GM21619 (cell line): ENCODE data around the gene SAPCD1.
A peak's percentile ranks its signal among the peaks of the same experiment; 100 is the strongest.

ENCODE experiments used
- ATAC-seq: cut with Tn5 transposase; IDR thresholded peaks from one replicate; pipeline ENCODE4 v1.9.1; 2021; ENCODE audit not compliant: unreplicated experiment

Gene SAPCD1

DNA sequence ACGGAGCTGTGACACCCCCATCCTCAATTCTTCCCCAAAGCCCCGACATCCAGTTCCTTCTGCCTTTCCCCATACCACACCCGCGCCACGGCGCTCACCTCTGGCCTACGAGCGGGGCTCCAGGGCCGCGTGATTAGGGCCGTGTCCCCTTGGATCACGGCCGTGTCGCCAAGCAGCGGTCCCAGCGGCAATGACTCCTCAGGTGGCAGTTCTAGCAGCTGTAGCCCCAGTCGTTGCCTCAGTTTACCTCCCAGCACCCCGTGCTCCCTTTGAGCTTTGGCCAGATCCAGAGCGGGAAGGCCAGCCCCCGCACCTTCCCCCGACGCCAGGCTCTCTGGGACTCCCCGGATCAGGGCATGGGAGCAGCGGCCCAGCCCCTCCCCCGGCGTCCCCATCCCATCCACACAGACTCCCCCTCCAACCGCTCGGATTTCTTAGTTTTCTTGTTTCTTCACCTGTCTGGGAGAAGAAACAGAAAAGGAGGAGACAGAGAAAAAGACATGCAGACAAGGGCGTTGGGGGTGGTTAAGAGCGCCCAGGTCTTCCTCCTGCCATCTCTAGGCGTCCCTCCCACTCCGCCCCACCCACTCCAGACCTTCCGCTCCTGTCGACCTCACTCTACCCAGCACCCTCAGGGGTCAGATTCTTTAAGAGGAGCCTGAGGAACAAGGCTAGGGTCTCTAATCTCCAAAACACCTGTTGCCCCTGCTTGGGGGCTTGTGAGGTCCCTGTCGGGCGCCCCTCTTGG is 33.5 kb upstream of the SAPCD1 start, which contains the start of gene DDAH2:
TSS of gene DDAH2 (minus strand) at position 533 of the 748 bp plus-strand sequence. CDS start at position 395, 138 bp downstream.
- ATAC-seq: no peak

DNA sequence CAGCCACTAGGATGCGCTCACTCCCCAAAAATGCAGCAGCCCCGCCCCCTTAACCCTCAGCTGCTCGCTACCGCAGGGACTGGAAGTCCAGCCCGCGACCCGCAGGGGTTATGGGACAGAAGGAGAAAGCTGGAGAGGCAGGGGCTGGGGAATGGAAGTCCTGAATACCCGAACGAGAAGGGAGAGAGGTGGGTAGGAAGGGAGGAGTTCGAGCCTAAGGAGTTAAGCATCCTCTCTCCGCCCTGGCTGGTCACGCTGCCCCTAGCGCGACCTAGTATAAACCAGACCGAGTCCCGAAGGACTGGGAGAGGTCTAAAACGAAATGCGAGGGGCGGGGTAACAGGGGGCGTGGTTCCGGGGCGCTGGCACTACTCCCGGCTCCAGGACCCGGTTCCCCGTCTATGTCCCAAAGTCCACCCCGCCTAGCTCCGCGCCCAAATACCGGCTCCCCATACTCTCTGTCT is 32.9 kb upstream of the SAPCD1 start:
- ATAC-seq: peak; percentile 43

DNA sequence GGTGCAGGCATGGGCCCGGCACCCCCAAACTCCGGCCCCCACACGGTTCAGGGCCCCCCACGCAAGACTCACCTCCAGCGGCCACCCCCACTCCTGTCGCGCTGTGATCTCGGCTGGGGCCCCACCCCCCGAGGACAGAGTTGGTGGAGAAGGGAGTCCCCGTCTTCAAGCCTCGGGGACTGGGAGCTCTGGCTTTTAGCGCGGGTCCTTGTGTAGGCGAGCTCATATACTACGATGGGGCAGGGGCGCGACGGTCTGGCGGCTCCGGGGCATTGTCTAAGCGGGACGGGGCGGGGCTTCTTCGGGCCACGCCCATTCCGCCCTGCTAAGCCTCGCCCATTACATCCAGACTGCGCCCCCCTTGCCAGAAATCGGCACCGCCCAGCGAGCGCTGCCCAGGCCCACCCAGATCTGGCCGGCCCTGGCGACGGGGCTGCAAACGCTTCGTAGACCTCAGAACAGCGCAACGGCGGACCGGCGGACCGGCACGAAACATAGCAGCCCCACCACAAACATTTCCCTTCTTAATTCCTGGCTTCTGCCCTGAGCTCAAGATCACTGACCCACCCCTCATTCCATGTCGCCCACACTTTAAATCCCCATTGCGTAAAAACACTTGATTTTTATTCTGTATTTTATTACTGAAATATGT is 32.4 kb upstream of the SAPCD1 start:
- ATAC-seq: peak; percentile 30

DNA sequence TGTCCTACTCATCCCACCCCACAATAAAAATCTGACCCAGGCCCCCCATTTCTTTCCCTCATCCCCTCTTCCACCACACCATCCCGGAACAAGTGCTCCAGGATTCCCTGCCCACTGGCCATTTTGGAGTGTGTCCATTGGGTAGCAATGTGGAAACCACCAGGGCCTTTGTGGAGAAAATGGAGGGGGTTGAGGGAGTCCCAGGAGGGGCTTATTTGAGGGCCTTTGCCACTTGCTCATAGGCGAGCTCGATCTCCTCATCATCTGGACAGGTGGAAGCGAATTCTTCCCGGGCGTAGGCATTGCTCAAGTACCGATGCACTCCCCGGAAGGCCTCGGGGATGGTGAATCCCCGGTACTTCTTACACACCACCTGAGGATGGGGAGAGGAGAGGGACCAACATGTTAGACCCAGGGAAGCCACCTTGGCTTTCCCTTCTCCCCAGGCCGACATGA is 31.8 kb upstream of the SAPCD1 start:
- ATAC-seq: no peak

DNA sequence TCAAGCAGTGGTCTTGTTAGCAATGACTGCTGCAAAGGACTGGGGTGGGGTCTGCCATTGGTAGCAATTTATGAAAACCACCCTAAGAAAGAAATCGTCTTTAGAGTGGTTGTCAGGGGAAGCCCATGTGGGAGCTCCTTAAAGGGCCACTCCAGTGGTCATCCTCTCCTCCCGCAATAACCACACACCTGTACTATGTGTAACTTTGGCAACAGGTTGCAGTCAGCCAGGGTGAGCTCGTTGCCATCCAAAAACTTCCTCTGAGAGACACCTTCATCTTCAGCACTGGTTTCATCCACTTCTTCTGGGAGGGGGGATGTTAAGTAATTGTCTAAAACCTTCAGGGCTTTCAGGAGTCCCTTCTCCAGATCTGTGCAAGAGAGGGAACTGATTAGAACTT is 30.4 kb upstream of the SAPCD1 start:
- no peak for ATAC-seq

DNA sequence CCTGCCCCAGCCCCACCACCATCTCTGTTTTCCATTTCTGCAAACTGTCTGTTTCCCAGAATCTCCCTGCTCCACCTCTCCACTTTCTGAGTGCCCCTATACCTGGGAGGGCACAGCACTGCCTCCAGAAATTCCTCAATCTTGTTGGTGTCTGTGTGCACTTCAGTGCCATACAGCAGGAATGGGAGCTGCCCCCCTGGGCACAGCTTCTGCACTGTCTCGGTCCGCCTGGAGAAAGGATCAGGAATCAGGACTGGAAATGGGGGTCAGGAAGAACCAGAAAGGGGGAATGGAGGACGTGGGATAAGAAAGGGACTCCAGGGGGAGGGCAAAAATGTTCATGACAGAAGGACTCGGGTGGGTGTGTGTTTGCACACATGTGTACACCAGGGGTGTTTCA is 28.7 kb upstream of the SAPCD1 start:
- ATAC-seq: no peak

DNA sequence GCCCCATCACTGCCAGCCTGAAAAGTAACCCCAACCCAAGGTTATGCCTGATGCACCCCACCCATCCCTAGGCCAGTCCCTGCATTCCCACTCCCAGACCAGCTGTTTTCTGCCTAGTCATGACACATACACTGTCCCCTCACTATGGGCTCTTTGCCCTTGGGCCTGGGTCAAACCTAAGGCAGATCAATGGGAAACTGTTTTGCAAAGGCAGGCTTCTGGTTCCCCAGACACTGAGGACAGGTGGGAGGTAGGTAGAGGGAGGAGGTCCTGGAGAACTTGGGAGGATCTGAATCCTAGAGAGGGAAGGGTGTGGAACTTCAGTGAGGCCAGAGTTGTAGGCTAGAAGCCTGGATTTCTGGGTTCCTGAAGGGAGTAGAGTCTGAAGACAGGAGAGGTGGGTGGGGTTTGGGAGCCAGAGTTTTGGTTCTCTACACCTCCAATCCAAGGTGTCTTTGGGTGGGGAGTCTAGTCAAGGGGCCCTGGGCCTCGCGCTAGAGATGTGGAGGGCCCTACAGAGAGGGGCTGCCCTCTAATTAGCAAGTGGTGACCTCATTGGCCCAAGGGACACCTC is 28.1 kb upstream of the SAPCD1 start:
- ATAC-seq: no peak

DNA sequence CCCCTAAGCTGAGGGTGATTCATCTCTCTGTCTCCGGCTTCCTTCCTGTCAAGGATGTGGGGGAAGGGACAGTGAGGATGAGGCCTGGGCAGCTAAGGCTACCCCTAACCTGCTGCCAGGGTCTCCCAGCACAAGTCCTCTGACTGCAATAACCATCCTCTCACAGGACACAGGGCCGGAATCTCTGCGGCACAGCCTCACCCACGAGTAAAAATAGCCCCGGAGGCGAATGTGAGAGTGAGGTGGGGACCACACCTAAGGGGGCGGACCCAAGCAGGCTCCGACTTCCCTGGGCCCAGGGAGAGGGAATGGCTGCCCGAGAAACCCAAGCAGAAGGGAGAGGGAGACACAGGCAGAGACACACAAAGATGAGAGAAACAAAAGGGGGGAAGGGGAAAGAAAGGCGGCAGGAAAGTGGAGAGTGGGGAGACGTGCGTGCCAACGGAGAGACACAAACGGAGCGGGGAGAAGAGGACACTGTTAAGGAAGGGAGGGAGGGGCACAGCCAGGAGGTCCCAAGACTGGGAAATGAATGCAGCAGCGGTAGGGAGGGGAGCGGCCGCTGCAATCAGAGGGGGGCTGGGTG is 27.5 kb upstream of the SAPCD1 start:
- peak; percentile 27 for ATAC-seq

DNA sequence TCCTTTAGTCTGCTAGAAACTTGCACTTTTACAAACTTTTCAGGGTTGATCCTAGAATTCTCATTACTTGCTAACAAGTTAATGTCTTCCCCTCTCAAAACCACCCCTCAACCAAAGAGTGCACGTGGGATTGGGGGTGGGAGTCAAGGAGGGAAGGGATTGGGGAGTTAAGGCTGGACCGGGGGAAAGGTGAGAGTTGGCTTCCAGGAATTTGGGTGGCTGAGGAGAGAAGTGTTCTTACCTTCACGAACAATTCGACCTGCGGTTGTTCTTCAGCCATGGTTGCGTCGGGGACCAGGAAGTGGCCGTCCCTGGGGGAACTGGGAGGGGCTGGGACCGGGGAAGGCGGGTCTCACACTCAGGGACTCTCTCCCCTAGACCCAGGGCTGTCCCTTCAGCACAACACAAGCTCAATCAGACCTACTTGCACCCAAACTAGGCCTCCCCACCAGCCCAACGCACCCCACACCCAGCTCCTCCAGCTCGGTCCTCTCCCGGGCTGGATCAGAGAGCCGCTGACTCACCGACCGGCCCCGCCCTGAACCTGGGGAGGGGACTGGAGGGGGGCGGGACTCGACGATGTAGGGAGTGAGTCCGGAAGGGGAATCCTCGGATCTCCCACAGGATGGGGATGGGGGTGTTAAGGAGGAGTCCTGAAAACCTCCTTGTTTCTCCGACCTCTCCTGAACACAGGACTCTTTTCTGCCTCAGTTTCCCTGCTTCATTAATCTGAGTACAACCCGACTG is 26.3 kb upstream of the SAPCD1 start, which contains the start of gene CLIC1:
TSS of gene CLIC1 (minus strand) at position 510 of the 747 bp plus-strand sequence. CDS start at position 280, 230 bp downstream.
- no peak for ATAC-seq

DNA sequence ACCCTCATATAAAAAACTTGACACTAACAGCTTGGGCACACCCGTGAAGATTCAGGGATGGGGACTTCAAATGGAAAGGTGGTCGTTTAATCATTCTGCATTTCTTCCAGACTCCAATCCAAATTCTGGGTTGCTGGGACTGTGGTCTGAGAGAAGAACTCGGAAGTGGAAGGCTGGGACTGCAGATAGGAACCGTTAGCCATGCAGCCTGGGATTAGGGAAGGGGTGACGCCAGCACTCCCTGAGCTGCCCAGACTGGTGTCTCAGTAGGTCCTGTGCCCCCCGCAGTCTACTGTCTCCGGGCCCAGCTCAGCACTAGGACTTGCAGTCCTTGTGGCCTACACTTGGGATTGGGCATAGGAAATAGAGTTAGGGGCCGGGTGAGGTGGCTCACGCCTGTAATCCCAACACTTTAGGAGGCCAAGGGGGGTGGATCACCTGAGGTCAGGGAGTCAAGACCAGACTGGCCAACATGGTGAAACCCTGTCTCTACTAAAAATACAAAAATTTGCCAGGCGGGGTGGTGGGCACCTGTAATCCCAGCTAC is 25.6 kb upstream of the SAPCD1 start:
- no peak for ATAC-seq

DNA sequence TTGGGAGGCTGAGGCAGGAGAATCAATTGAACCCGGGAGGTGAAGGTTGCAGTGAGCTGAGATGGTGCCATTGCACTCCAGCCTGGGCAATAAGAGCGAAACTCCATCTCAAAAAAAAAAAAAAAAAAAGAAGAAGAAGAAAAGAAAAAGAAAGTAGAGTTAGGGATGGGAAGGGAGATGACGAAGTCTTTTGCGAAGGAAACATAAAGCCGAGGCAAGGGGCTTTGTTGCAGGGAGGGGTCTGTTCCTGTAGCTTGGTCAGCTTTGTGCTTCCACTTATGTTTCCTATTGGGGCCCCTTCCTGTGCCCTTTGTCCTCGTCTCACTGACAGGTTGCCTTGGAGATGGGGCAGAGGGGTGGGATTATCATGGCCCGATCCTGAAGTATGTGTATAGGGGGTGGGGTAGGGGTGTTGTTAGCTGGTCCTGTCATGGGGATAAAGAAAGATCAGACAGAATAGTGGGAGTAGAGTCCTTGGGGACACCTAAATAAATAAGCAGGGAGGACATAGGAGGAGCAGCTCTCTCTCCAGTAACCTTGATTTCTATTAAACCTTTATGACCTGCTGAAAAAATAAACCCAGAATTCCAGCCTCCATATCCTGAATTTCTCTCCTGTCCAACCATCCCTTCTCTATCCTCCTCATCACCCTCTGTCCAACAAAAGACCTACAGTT is 25.0 kb upstream of the SAPCD1 start:
- no peak for ATAC-seq

DNA sequence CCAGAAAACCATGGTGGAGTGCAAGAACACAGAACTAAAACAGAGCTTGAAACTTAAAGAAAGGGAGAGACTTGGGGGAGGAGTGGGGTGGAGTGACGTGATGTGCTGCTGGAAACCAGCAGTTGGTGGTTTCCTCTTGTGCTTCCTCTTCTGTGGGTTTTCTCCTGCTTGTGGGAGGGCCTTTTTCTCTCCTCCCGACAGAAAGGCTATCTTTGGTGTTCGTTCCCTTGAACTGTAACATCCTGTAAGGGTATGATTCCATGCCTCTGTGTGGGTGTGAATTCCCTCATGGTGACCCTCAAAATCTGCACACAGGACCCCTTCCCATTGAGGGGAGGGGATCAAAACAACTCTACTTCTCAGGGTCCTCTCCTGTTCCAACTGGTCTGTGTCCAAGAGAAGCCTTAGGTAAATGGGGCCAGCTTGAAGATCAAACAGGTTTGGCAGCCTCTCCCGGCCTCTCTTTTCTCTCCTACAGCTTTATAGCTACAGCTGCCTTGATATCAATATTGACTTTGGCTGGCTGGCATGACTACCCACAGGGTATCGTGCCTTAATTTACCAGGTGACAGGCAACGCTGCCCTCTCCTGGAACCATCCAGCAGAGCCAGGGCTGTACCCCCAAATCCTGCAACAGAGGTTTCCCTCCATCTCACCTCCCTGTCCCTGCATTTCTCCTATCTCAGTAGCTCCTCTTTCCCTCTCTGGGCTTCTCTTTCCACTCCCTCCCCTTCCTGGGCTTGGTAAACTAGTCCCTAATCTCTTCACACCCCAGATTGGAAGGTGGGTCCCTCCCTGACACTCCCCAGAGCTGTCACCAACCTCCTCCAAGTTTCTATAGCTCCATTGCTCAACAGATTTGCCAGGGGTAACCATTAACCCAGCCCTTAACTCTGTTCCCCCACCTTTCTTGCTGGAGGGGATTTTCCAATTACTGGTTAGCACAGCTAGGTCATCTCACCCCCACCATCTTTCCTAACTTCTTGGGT is 24.2 kb upstream of the SAPCD1 start:
- no peak for ATAC-seq

DNA sequence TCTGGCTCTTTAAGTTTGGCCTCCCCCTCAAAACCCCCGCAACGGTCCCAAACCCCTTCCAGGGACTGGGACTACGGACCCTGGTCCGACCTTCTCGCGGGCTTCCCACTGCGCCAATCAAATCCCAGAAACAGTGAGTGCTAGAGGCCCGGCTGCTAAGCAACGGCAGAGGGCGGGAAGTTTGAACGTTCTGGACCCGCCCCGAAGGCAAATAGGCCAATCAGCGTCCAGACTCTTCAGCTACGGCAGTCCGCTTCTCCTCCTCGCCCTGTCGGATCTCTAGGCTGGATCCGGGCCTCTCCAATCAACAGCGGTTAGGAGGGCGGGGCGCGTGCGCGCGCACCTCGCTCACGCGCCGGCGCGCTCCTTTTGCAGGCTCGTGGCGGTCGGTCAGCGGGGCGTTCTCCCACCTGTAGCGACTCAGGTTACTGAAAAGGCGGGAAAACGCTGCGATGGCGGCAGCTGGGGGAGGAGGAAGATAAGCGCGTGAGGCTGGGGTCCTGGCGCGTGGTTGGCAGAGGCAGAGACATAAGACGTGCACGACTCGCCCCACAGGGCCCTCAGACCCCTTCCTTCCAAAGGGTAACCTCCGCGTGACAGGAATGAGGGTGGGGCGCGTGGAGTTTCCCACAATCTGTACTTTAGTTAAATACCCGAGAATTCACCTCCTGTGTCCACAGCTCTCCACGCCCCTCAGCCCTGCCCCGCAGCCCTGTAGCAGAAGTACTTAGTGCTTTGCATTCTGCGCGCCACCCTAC is 22.6 kb upstream of the SAPCD1 start, which contains the start of gene MSH5:
TSS of gene MSH5 (plus strand) at position 367 of the 758 bp plus-strand sequence. CDS start 462 bp downstream, outside the sequence.
- ATAC-seq: peak; percentile 56

DNA sequence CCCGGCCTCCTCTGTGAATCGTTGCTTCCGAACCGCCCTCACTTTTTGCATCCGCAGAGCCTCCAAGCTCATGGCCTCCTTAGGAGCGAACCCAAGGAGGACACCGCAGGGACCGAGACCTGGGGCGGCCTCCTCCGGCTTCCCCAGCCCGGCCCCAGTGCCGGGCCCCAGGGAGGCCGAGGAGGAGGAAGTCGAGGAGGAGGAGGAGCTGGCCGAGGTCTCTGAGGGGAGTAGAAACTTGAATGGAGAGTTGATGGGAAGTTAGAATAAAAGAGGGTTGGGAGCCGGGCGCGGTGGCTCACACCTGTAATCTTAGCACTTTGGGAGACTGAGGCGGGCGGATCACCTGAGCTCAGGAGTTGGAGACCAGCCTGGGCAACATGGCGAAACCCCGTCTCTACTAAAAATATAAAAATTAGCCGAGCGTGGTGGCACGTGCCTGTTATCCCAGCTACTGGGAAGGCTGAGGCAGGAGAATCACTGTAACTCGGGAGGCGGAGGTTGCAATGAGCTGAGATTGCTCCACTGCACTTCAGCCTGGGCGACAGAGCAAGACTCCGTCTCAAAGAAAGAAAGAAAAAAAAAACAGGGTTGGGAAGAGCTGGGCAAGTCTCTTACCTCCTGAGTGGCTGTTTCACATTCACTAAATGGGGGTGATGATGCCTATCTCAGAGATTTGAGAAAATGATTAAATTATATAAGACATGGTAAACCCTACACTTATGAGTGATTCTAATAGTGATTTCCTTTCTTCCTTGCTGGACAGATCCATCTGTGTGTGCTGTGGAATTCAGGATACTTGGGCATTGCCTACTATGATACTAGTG is 21.8 kb upstream of the SAPCD1 start:
- peak; percentile 2 for ATAC-seq

DNA sequence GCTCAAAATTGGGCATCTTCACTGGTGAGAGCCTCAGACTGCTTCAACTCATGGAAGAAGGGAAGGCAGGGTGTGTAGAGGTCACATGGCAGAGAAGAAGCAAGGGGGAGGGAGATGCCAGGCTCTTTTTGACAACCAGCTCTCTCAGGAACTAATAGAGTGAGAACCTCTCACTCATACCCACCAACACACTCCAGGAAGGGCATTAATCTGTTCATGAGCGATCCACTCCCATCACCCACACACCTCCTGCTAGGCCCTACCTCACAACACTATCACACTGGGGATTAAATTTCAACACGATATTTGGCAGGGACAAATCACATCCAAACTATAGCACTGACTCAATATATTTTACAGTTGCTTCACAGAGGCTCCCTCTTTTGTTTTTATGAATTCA is 20.6 kb upstream of the SAPCD1 start:
- no peak for ATAC-seq

DNA sequence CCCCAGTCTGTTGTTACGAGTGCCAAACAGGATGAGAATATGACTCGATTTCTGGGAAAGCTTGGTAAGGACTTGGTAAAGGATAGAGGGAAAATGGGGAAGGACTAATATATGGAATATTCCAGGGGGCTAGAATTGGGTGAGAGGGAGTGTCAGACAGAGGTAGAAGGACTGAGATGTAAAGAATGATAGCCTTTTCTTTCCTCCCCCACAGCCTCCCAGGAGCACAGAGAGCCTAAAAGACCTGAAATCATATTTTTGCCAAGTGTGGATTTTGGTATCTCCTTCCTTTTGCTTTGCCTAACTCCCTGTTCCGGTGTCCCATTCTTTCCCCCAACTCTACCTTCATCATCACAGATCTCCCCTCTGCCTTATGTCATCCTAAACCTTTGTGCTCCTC is 19.6 kb upstream of the SAPCD1 start:
- ATAC-seq: no peak

DNA sequence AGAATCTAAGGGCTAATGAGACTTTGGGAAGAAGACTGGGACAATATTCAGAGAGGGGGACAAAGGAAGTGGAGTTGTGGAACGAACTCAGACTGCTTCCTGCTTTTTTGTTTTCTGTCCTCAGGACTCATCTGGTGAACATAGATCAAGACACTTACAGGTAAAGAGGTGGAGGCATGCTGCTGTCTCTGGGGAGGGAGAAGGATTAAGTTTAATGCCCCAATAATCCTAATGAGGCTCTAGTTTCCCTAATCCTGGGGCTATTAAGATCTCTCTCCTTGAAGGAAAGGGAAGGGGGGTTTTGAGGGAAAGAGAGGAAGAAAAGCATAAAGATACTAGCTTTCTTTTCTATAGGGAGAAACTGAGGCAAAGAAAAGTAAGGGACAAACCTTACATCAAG is 18.0 kb upstream of the SAPCD1 start:
- no peak for ATAC-seq
